GM12865 (cell line): ENCODE results near the gene DTWD2.

Source experiments
- DNase-seq: peaks from one replicate; pipeline ENCODE4 v3.0.0; 2010; ENCODE audit warnings: low read depth
- H3K4me3 ChIP-seq: 2 replicates; pipeline ENCODE4 v1.5.1; 2011; ENCODE audit warnings: mild to moderate bottlenecking, low read depth, low read length, control low read depth
- CTCF ChIP-seq: IDR thresholded peaks from 2 replicates; pipeline ENCODE4 v1.5.1; 2011; ENCODE audit warnings: low read length, control low read depth, low read depth, inconsistent platforms; ENCODE audit not compliant: insufficient read depth; ENCODE audit errors: missing control alignments

DTWD2 gene

GRCh38 chr5:118788351-118788750 is 200.0 kb downstream of the DTWD2 start:
- TF ChIP-seq CTCF = no peak
- no peak overlapping the region for H3K4me3 ChIP-seq
- DNase-seq = no peak
